Ishikawa (cell line): ENCODE results near the gene IPO13.

Experiments
- CEBPB ChIP-seq: IDR thresholded peaks from 2 replicates; pipeline ENCODE4 v1.6.1; 2012
- CREB1 ChIP-seq: IDR thresholded peaks from 2 replicates; pipeline ENCODE4 v1.6.1; 2012; ENCODE audit warnings: low read depth
- EGR1 ChIP-seq: IDR thresholded peaks from 2 replicates; pipeline ENCODE4 v1.6.1; 2012
- EP300 ChIP-seq: IDR thresholded peaks from 2 replicates; pipeline ENCODE4 v1.6.1; 2012; ENCODE audit warnings: borderline replicate concordance
- FOXM1 ChIP-seq: IDR thresholded peaks from 2 replicates; pipeline ENCODE4 v1.6.1; 2012; ENCODE audit warnings: low read depth, borderline replicate concordance
- MAX ChIP-seq: IDR thresholded peaks from 2 replicates; pipeline ENCODE4 v1.6.1; 2012
- NFIC ChIP-seq: IDR thresholded peaks from 2 replicates; pipeline ENCODE4 v1.6.1; 2012
- RAD21 ChIP-seq: IDR thresholded peaks from 2 replicates; pipeline ENCODE4 v1.6.1; 2012; ENCODE audit warnings: low read depth
- REST ChIP-seq: IDR thresholded peaks from 2 replicates; pipeline ENCODE4 v1.6.1; 2012; ENCODE audit warnings: low read depth, mild to moderate bottlenecking
- TAF1 ChIP-seq: IDR thresholded peaks from 2 replicates; pipeline ENCODE4 v1.6.1; 2012; ENCODE audit warnings: low read depth, mild to moderate bottlenecking
- TCF12 ChIP-seq: IDR thresholded peaks from 2 replicates; pipeline ENCODE4 v1.6.1; 2012; ENCODE audit warnings: low read depth
- TEAD4 ChIP-seq: IDR thresholded peaks from 2 replicates; pipeline ENCODE4 v1.6.1; 2012
- USF1 ChIP-seq: IDR thresholded peaks from 2 replicates; pipeline ENCODE4 v1.6.1; 2012
- YY1 ChIP-seq: IDR thresholded peaks from 2 replicates; pipeline ENCODE4 v1.6.1; 2012; ENCODE audit warnings: low read depth
- ZBTB7A ChIP-seq: IDR thresholded peaks from 2 replicates; pipeline ENCODE4 v1.6.1; 2012; ENCODE audit warnings: low read depth

The IPO13 gene

GRCh38 chr1:43979528-43980254 is 32.9 kb downstream of the IPO13 start:
- TF ChIP-seq TCF12 (no peak), ZBTB7A (peak; percentile 39; the same call in 1 of the 2 replicates), MAX (peak; percentile 93), TEAD4 (no peak), CREB1 (no peak), USF1 (peak; percentile 83), NFIC (no peak), TAF1 (no peak; the same call in 1 of the 2 replicates), FOXM1 (no peak), YY1 (no peak), REST (no peak), EP300 (no peak), CEBPB (no peak), EGR1 (no peak), RAD21 (no peak)

GRCh38 chr1:43980255-43981134 is 33.7 kb downstream of the IPO13 start:
- TF ChIP-seq TCF12 (no peak), TAF1 (no peak), YY1 (no peak), REST (no peak), FOXM1 (no peak)

GRCh38 chr1:43981135-43981491 is 34.4 kb downstream of the IPO13 start:
- TF ChIP-seq CEBPB (no peak), TEAD4 (no peak), NFIC (no peak), USF1 (no peak), FOXM1 (no peak), ZBTB7A (no peak), MAX (no peak), REST (no peak), TCF12 (no peak), EGR1 (no peak), TAF1 (no peak), CREB1 (no peak), EP300 (no peak), YY1 (no peak), RAD21 (no peak)

- no peak for TF ChIP-seq CREB1
- no peak for TF ChIP-seq TEAD4
- TF ChIP-seq CEBPB: no peak
- no peak for TF ChIP-seq NFIC
- no peak for TF ChIP-seq TAF1
- TF ChIP-seq ZBTB7A: no peak
- no peak for TF ChIP-seq EGR1
These were observed 34.9 kb downstream of the IPO13 start for GRCh38 chr1:43981636-43982035.
